Body of pancreas (tissue), 4 donors: ENCODE measurements around the gene BLOC1S1.

Experiments used
- CTCF ChIP-seq, 7 experiments: fragments of 450-650 bp in 4 of 7; fragments of 200-600 bp in 3 of 7; sonication (generic) in 3 of 7; IDR thresholded peaks; one replicate each; pipeline ENCODE4 v1.5.1; 2016 to 2019; ENCODE audit warnings: antibody characterized with exemption in 7 of 7
- POLR2A ChIP-seq, 3 donors: fragments of 450-650 bp; IDR thresholded peaks; one replicate each; pipeline ENCODE4 v1.6.1; 2016; ENCODE audit warnings: antibody characterized with exemption in 3 of 3, mild to moderate bottlenecking in 2 of 3

- TF ChIP-seq CTCF (IDR thresholded peaks at IDR 0.05) (no peak), POLR2A (IDR thresholded peaks at IDR 0.05) (no peak)
Measured at GRCh38 chr12:55719371-55719770, 3.5 kb downstream of the BLOC1S1 start.
